ENCODE results near the gene TRAF3.

- TF ChIP-seq CTCF (IDR thresholded peaks at IDR 0.05; ENCODE audit: low read length) (no peak), EZH2 (IDR thresholded peaks at IDR 0.05; ENCODE audit: borderline replicate concordance, low read length) (no peak)
Measured at GRCh38 chr14:102902523-102903247, 125.4 kb downstream of the TRAF3 start.

All from OCI-LY1 (cell line).